Measurements from ENCODE around the gene FOXR1. TPM values are rescaled to one million over a fixed set of nuclear protein-coding genes. Genes with fewer than 3 reads are reported as not detected.
A peak's percentile ranks its signal among the peaks of the same experiment; 100 is the strongest.

The FOXR1 gene
- total RNA-seq, 1 donor: not detected

DNA sequence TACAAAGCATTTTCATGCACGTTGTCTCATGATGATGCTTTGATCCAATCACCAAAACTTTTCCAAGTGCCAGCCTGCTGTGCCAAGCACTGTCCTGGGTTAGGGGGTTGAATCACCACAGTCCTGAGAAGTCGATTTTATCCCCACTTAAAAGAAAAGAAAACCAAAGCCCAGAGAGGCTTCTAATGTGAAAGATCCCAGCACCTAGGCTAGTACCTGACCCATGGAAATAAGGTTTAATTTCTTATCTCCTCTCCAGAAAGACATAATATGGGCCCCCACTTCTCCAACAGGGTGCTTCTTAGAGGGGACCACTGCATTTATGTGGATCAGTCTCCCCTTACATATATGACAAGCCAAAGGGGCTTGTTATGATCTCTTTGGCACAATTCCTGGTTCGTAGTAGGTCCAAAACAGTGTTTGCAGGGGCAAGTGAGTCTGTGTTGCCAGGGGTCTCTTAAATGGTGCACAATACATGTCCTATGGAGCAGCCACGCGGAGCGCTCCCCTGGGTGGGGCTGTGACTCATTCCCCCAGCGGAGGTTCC lies 43.9 kb upstream of the FOXR1 start:
- TF ChIP-seq, protein P1, sequence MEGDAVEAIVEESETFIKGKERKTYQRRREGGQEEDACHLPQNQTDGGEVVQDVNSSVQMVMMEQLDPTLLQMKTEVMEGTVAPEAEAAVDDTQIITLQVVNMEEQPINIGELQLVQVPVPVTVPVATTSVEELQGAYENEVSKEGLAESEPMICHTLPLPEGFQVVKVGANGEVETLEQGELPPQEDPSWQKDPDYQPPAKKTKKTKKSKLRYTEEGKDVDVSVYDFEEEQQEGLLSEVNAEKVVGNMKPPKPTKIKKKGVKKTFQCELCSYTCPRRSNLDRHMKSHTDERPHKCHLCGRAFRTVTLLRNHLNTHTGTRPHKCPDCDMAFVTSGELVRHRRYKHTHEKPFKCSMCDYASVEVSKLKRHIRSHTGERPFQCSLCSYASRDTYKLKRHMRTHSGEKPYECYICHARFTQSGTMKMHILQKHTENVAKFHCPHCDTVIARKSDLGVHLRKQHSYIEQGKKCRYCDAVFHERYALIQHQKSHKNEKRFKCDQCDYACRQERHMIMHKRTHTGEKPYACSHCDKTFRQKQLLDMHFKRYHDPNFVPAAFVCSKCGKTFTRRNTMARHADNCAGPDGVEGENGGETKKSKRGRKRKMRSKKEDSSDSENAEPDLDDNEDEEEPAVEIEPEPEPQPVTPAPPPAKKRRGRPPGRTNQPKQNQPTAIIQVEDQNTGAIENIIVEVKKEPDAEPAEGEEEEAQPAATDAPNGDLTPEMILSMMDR (IDR thresholded peaks at IDR 0.05; ENCODE audit: insufficient read depth, low read length): no peak
- DNase-seq (ENCODE audit: low read depth): no peak
- peak overlapping the region; percentile 53 for H3K4me3 ChIP-seq (ENCODE audit: low read depth, low read length)

- peak; percentile 96 for DNase-seq (ENCODE audit: low read depth)
- peak overlapping the region; percentile 85 for H3K4me3 ChIP-seq (ENCODE audit: low read depth, low read length)
- TF ChIP-seq, protein P1 (IDR thresholded peaks at IDR 0.05; ENCODE audit: insufficient read depth, low read length): peak; percentile 97
These were observed 43.3 kb upstream of the FOXR1 start for GRCh38 chr11:118928101-118928869.

DNA sequence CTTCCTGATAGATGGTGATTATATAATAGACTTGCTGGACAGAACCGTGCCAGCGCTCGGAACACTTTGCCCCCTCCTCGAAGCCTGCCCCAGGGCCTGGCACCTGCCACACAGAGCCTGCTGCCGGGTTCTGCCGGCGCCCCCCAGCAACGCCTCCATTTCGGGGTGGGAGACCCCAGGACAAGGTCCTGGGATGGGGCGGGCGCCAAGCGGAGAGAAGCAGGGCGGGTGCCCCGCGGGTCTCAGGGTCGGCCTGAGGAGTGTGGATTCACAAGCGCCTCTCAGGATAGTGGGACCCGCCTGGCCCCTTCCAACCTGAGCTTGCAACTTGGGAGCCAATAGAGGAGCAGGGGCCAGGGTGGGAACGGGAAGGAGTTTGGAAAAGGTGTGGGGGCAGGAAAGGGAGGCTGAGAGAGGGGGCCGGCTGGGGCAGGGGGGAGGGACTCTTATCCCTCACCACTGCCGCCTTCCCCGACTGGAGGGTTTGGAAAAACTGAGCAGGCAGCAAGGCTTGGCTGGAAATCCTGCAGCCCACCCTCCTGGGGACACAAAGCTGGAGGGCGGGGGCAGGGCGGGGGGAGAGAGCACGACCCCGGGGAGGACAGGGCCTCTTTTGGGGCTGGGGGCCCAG lies 42.6 kb upstream of the FOXR1 start:
- TF ChIP-seq, protein P1 (IDR thresholded peaks at IDR 0.05; ENCODE audit: insufficient read depth, low read length): peak; percentile 2
- DNase-seq (ENCODE audit: low read depth): peak; percentile 61
- peak overlapping the region; percentile 85 for H3K4me3 ChIP-seq (ENCODE audit: low read depth, low read length)

DNA sequence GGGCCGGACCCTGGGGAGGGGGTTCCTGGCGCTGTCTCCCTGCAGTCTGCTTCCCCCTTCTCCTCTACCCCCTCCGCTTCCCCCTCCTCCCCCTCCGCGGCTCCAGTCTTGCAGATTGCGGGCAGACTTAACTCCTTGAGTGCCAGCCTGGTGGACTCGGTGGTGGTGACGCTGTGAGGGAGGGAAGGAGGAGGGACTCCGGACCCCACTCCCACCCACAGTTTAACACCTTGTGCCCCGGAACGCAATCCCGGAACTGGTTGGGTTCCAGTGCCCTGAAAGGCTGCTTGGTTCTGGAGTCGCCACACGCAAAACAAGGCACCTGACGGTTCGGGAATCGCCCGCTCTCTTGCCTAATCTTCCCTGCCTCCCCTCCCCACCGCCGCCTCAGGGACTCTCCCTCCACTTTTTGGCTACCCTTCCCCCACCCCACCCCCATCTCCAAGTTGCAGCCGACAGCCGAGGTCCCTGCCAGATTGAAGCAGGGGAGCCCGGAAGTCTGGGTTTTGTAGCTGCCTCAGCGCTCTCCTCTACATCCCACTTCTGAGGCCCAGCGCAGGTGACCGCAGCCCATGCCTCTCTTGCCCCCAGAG lies 42.0 kb upstream of the FOXR1 start:
- TF ChIP-seq, protein P1 (IDR thresholded peaks at IDR 0.05; ENCODE audit: insufficient read depth, low read length): no peak
- peak; percentile 89 for DNase-seq (ENCODE audit: low read depth)
- H3K4me3 ChIP-seq (ENCODE audit: low read depth, low read length): peak overlapping the region; percentile 85

DNA sequence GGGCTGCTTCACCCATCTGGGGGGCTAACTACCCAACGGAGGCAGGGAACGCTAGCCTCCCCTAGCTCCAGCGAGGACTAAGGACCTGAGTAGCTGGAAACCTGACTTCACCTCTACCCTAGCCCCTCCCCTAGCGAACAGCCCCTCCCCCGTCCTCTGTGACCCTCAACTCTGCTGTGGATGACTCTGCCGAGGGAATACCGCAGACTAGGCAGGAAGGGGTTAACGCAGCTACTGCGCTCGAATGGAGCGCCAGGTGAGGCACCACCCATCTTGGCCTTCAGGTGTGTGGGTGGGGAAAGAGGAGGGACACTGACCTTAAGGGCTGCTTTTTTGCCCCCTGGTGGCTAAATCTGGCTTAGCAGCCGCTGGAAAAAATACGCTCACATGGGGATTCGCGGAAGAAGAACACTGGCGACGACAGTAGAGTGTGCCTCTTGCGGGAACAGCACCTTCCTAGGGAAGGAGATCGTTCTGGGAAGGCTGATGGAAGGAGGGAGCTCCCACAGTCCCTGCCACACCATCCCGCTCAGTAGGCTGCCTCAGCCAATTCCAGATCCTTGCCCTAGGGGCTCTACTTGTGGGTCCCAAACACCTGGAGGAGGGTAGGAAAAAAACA lies 41.4 kb upstream of the FOXR1 start:
- H3K4me3 ChIP-seq (ENCODE audit: low read depth, low read length): peak overlapping the region; percentile 85
- TF ChIP-seq, protein P1 (IDR thresholded peaks at IDR 0.05; ENCODE audit: insufficient read depth, low read length): peak; percentile 91
- peak; percentile 81 for DNase-seq (ENCODE audit: low read depth)

GRCh38 chr11:118931571-118931970 lies 40.0 kb upstream of the FOXR1 start:
- DNase-seq (ENCODE audit: low read depth): no peak
- TF ChIP-seq, protein P1 (IDR thresholded peaks at IDR 0.05; ENCODE audit: insufficient read depth, low read length): no peak
- no peak overlapping the region for H3K4me3 ChIP-seq (ENCODE audit: low read depth, low read length)
